ENCODE measurements around the gene THSD4. TPM values are rescaled to one million over a fixed set of nuclear protein-coding genes. Genes with fewer than 3 reads are reported as not detected.

Gene THSD4
- total RNA-seq, 4 donors from 2014 or later, result 10.7 to 59.5 (median 49.0) TPM

- DNase-seq, result no peak
- H3K4me3 ChIP-seq, result no peak overlapping the region
- H3K27ac ChIP-seq, result no peak overlapping the region
- peaks cover 0 to 13% (median 2%) of the 10 kb centered on the region in 4 donors for H3K4me1 ChIP-seq
- no peaks in the 10 kb centered on the region for H3K9me3 ChIP-seq
- no peaks in the 10 kb centered on the region for H3K27me3 ChIP-seq
- H3K36me3 ChIP-seq, result no peaks in the 10 kb centered on the region
- TF ChIP-seq POLR2A (IDR thresholded peaks at IDR 0.05) (no peak), CTCF (IDR thresholded peaks at IDR 0.05) (no peak)
These were observed 264.6 kb downstream of the THSD4 start for GRCh38 chr15:71379893-71380292.

- no peaks in the 10 kb centered on the region for H3K27me3 ChIP-seq
- peak overlapping the region in 1 of 4 donors; percentile 6 for H3K27ac ChIP-seq
- H3K9me3 ChIP-seq, result no peaks in the 10 kb centered on the region
- TF ChIP-seq CTCF (IDR thresholded peaks at IDR 0.05) (no peak), POLR2A (IDR thresholded peaks at IDR 0.05) (no peak)
- H3K4me1 ChIP-seq, result peaks cover 0 to 13% (median 2%) of the 10 kb centered on the region in 4 donors
- no peak overlapping the region for H3K4me3 ChIP-seq
- no peak for DNase-seq
- no peaks in the 10 kb centered on the region for H3K36me3 ChIP-seq
These were observed 265.1 kb downstream of the THSD4 start for GRCh38 chr15:71380345-71380744.

GRCh38 chr15:71384501-71384900, 269.2 kb downstream of the THSD4 start:
- no peak overlapping the region for H3K27ac ChIP-seq
- no peak for TF ChIP-seq POLR2A (IDR thresholded peaks at IDR 0.05)
- no peaks in the 10 kb centered on the region for H3K36me3 ChIP-seq
- no peaks in the 10 kb centered on the region for H3K27me3 ChIP-seq
- no peaks in the 10 kb centered on the region for H3K9me3 ChIP-seq
- H3K4me3 ChIP-seq, result no peak overlapping the region
- peaks cover 0 to 20% (median 2%) of the 10 kb centered on the region in 4 donors for H3K4me1 ChIP-seq
- no peak for DNase-seq

GRCh38 chr15:71385026-71385425, 269.8 kb downstream of the THSD4 start:
- no peak for TF ChIP-seq POLR2A (IDR thresholded peaks at IDR 0.05)
- no peak for TF ChIP-seq CTCF (IDR thresholded peaks at IDR 0.05)
- DNase-seq, result peak in 1 of 3 donors; percentile 56
- Histone ChIP-seq H3K4me1 (peaks cover 0 to 20% (median under 1%) of the 10 kb centered on the region in 4 donors), H3K36me3 (no peaks in the 10 kb centered on the region), H3K4me3 (no peak overlapping the region), H3K27me3 (no peaks in the 10 kb centered on the region), H3K27ac (peak overlapping the region in 1 of 4 donors; percentile 44), H3K9me3 (no peaks in the 10 kb centered on the region)

- Histone ChIP-seq H3K27ac (peak overlapping the region in 1 of 4 donors; percentile 44), H3K9me3 (no peaks in the 10 kb centered on the region), H3K36me3 (no peaks in the 10 kb centered on the region), H3K4me1 (peaks cover 0 to 20% (median 0%) of the 10 kb centered on the region in 4 donors), H3K27me3 (no peaks in the 10 kb centered on the region), H3K4me3 (no peak overlapping the region)
- no peak for DNase-seq
- TF ChIP-seq CTCF (IDR thresholded peaks at IDR 0.05) (no peak), POLR2A (IDR thresholded peaks at IDR 0.05) (no peak)
These were observed 270.2 kb downstream of the THSD4 start for GRCh38 chr15:71385457-71385856.

GRCh38 chr15:71386005-71386404, 270.7 kb downstream of the THSD4 start:
- H3K4me1 ChIP-seq, result peaks cover 0 to 20% (median 0%) of the 10 kb centered on the region in 4 donors
- TF ChIP-seq POLR2A (IDR thresholded peaks at IDR 0.05) (no peak), CTCF (IDR thresholded peaks at IDR 0.05) (no peak)
- H3K4me3 ChIP-seq, result no peak overlapping the region
- H3K27ac ChIP-seq, result no peak overlapping the region
- H3K27me3 ChIP-seq, result no peaks in the 10 kb centered on the region
- no peaks in the 10 kb centered on the region for H3K9me3 ChIP-seq
- no peak for DNase-seq
- H3K36me3 ChIP-seq, result no peaks in the 10 kb centered on the region
